DMS79 treated with DMSO at 0.1 percent for 48 hours (cell line): ENCODE measurements around the gene PLAGL1.
"Not testable (repeated sequence)": the region's sequence is repeated elsewhere in the genome, so short reads cannot be mapped to it uniquely, and the experiment has no call there.

ENCODE experiments used
- DNase-seq: peaks from one replicate; lab custom pipeline; 2025; lab: John Stamatoyannopoulos, UW

The PLAGL1 gene

DNA sequence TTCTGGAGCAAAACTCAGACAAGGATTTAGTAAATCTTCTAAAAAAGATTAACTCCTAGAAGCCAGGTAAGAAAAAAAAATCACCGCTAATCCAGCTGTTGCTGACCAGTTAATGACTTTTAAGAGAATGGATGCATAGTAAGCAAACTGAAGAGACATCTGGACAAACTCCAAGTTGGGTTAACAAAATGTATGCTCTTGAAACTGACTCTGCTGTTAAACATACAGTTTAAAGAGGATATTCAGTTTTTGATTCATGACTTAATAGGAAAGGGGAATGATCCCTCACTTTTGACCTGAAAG, 70.4 kb downstream of the PLAGL1 start:
- no peak for DNase-seq

DNA sequence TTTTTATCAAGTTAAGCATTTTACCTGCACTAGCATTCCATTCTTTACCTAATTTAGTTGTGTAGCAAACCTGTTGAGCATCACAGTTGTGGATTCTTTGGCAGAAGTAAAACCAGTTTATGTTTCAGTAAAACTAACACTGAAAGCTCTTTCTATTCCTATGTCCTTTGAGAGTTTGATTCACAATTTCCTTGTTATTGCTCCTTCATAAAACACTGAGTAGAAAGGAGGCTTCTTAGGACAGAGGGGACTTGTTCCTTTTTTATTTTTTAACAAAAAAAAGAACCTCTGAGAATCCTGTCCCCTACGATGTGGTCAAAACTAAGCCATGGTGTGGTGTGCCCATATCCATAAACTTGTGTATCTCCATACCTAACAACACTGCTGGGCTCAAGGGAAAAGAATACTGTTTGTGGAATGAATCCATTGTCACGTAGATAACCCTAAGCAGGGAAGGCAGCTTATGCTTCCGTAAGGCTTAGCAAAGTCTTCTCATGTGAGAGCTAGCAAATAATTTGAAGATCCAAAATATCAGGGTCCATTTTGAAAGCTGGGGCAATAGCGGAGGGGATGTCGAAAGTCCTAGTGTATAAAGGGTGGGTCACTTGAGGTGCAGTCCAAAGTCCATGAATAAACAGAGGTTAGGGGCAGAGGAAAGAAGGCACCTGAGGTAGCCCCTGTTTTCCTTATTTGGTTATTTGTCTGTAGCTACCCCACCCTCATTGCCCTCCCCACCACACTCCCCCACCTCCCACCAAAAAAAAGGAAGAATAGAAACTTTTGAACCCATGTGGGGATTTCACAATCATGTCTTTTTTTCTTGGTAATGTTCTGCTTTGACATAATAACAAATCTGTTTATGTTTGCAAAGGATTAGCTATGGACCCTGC, 71.0 kb downstream of the PLAGL1 start:
- DNase-seq: no peak

- DNase-seq: no peak
Measured at GRCh38 chr6:143936347-143936746, 71.7 kb downstream of the PLAGL1 start.

GRCh38 chr6:143934867-143935266, 73.2 kb downstream of the PLAGL1 start:
- DNase-seq: no peak

GRCh38 chr6:143934331-143934730, 73.7 kb downstream of the PLAGL1 start:
- no peak for DNase-seq

DNA sequence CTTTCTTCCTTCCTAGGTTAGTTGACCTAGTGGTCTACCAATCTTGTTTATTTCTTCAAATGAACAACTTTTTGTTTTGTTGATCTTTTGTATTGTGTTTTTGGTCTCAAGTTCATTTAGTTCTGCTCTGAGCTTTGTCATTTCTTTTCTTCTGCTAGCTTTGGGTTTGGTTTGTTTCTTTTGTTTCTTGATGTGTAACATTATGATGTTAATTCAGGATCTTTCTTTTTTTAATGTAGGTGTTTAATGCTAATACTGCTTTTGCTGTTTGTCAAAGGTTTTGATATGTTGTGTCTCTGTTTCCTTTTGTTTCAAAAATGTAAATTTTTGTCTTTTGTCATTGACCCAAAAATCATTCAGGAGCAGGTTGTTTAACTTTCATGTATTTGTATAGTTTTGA, 78.1 kb downstream of the PLAGL1 start:
- no peak for DNase-seq

GRCh38 chr6:143928853-143929252, 79.2 kb downstream of the PLAGL1 start:
- DNase-seq: no peak

- DNase-seq: not testable (repeated sequence)
Measured at GRCh38 chr6:143917026-143917425, 91.0 kb downstream of the PLAGL1 start.

GRCh38 chr6:143912671-143913070, 95.4 kb downstream of the PLAGL1 start:
- no peak for DNase-seq

- DNase-seq: no peak
Measured at GRCh38 chr6:143911028-143911427, 97.0 kb downstream of the PLAGL1 start.

DNA sequence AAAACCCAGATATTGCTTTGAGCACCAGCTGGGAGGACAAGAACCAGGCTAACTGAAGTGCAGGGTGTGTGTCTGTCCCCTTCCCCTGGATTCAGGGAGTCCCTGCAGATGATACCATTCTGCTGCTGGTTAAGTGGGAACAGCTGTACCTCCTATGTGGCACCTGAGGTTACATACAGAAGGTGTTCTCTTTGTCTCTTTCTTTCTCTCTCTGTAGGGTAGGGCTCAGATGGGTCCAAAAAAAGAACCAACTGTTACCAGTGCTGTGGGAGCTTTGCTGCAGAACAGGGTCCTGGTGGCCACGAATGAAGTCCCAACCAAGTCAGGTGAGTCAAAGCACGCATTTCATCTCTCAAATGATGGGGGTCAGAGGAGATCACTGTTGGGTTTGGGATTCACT, 105.2 kb downstream of the PLAGL1 start:
- DNase-seq: no peak

- DNase-seq: no peak
Measured at GRCh38 chr6:143901885-143902750, 105.9 kb downstream of the PLAGL1 start.

DNA sequence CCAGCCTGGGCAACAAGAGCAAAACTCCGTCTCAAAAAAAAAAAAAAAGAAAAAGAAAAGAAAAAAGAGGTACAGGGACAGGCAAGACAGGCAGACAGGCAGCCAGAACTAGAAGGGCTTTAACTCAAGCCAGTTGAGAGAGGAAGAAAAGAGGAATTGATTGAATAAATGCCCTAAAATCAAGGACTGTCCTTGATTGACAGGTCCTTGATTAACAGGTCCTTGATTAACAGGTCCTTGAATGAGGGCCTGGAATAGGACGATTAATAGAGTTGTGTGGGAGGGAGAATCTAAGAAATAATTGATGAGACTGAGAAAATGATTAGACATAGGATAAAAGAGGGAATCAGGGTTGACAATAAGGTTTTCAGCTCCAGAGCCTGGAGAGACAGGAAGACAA, 107.7 kb downstream of the PLAGL1 start:
- DNase-seq: no peak

DNA sequence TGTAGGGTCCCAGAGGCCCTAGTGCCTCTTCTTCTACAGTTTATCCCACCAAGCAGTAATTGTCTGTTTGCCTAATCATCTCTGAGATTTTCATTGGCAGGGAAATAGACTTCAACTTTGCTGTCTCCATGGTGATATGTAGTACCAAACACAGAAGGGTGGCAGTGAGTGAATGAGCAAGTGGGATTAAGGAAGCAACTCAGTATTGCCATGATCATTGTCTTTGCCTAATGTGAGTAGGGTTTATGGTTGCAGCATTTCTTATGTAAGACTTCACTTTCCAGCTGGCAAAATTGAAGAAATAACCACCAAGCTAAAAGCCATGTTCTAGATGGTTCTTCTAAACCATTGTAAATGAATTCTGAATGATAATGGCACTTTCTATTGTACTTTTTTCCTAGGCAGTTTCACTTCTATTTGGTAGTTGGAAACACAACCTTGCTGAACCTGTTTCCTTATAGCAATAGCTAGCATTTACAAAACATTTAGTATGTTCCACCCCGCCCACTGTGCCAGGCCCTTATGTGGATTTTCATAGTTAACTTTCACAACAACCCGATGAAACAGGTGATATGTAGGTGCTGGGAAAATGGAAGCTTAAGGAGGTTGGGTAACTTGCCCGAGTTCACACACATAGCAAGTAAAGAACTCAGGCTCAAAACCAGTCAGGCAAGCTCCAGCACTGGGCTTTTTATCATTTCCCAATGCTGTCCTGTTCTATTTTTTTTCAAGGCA, 111.8 kb downstream of the PLAGL1 start:
- DNase-seq: no peak

GRCh38 chr6:143894655-143895054, 113.4 kb downstream of the PLAGL1 start:
- DNase-seq: no peak
